ENCODE data around the gene S100A14.

Gene S100A14

GRCh38 chr1:153614906-153615305, 1.2 kb downstream of the S100A14 start:
- no peaks in the 10 kb centered on the region for H3K27me3 ChIP-seq (ENCODE audit: insufficient read depth, poor library complexity, severe bottlenecking)
- TF ChIP-seq POLR2AphosphoS5 (IDR thresholded peaks at IDR 0.05; ENCODE audit: low read depth) (no peak), GABPA (IDR thresholded peaks at IDR 0.05; ENCODE audit: low read depth) (no peak), SPI1 (IDR thresholded peaks at IDR 0.05; ENCODE audit: borderline replicate concordance, low read depth) (no peak), REST (IDR thresholded peaks at IDR 0.05; ENCODE audit: insufficient replicate concordance, low read depth) (no peak), CTCF (IDR thresholded peaks at IDR 0.05; ENCODE audit: insufficient read depth, low read length) (no peak)
- no peak overlapping the region for H3K4me3 ChIP-seq (replicated peaks; ENCODE audit: insufficient read depth, low read length)
- no peak for DNase-seq (ENCODE audit: low read depth in 1 of 2, low spot score in 1 of 2)
- H3K27ac ChIP-seq (replicated peaks), result no peak overlapping the region

- no peaks in the 10 kb centered on the region for H3K27me3 ChIP-seq (ENCODE audit: insufficient read depth, poor library complexity, severe bottlenecking)
- no peak for TF ChIP-seq CTCF (IDR thresholded peaks at IDR 0.05; ENCODE audit: insufficient read depth, low read length)
- TF ChIP-seq REST (IDR thresholded peaks at IDR 0.05; ENCODE audit: insufficient replicate concordance, low read depth), result no peak
- no peak for TF ChIP-seq GABPA (IDR thresholded peaks at IDR 0.05; ENCODE audit: low read depth)
- TF ChIP-seq POLR2AphosphoS5 (IDR thresholded peaks at IDR 0.05; ENCODE audit: low read depth), result no peak
- no peak for TF ChIP-seq SPI1 (IDR thresholded peaks at IDR 0.05; ENCODE audit: borderline replicate concordance, low read depth)
- no peak overlapping the region for H3K27ac ChIP-seq (replicated peaks)
- H3K4me3 ChIP-seq (replicated peaks; ENCODE audit: insufficient read depth, low read length), result no peak overlapping the region
- DNase-seq (ENCODE audit: low read depth in 1 of 2, low spot score in 1 of 2), result no peak
Measured at GRCh38 chr1:153614189-153614900, 1.8 kb downstream of the S100A14 start.

- no peaks in the 10 kb centered on the region for H3K27me3 ChIP-seq (ENCODE audit: insufficient read depth, poor library complexity, severe bottlenecking)
- H3K27ac ChIP-seq (replicated peaks), result no peak overlapping the region
- no peak overlapping the region for H3K4me3 ChIP-seq (replicated peaks; ENCODE audit: insufficient read depth, low read length)
- TF ChIP-seq CTCF (IDR thresholded peaks at IDR 0.05; ENCODE audit: insufficient read depth, low read length) (no peak), REST (IDR thresholded peaks at IDR 0.05; ENCODE audit: insufficient replicate concordance, low read depth) (no peak), GABPA (IDR thresholded peaks at IDR 0.05; ENCODE audit: low read depth) (no peak), SPI1 (IDR thresholded peaks at IDR 0.05; ENCODE audit: borderline replicate concordance, low read depth) (no peak), POLR2AphosphoS5 (IDR thresholded peaks at IDR 0.05; ENCODE audit: low read depth) (no peak)
- DNase-seq (ENCODE audit: low read depth in 1 of 2, low spot score in 1 of 2), result no peak
Measured at GRCh38 chr1:153613406-153613805, 2.7 kb downstream of the S100A14 start.
